Transverse colon (tissue), 4 donors: Measurements from ENCODE around the gene CLCNKA.

Source experiments
- EP300 ChIP-seq: sonication (generic); formaldehyde crosslinking; IDR thresholded peaks from one replicate; pipeline ENCODE4 v1.6.1; 2017; ENCODE audit warnings: antibody characterized with exemption, low read depth
- POLR2A ChIP-seq: fragments of 450-650 bp; IDR thresholded peaks from one replicate; pipeline ENCODE4 v1.6.1; 2016; ENCODE audit warnings: antibody characterized with exemption, mild to moderate bottlenecking, moderate library complexity
- POLR2AphosphoS5 ChIP-seq, 3 donors: sonication (generic); formaldehyde crosslinking; IDR thresholded peaks; one replicate each; pipeline ENCODE4 v1.6.1; 2016; ENCODE audit warnings: antibody characterized with exemption in 3 of 3
- TF ChIP-seq, protein P1 (sequence below), 5 experiments: fragments of 200-600 bp in 3 of 5; fragments of 450-650 bp in 2 of 5; sonication (generic) in 3 of 5; IDR thresholded peaks; 1 replicate in 2 of 5; 2 replicates in 3 of 5; pipeline ENCODE4 v1.5.1; 2016 to 2017; ENCODE audit warnings: antibody characterized with exemption in 5 of 5, inconsistent platforms in 3 of 5, mild to moderate bottlenecking in 2 of 5, moderate library complexity in 1 of 5

- TF ChIP-seq, protein P1, sequence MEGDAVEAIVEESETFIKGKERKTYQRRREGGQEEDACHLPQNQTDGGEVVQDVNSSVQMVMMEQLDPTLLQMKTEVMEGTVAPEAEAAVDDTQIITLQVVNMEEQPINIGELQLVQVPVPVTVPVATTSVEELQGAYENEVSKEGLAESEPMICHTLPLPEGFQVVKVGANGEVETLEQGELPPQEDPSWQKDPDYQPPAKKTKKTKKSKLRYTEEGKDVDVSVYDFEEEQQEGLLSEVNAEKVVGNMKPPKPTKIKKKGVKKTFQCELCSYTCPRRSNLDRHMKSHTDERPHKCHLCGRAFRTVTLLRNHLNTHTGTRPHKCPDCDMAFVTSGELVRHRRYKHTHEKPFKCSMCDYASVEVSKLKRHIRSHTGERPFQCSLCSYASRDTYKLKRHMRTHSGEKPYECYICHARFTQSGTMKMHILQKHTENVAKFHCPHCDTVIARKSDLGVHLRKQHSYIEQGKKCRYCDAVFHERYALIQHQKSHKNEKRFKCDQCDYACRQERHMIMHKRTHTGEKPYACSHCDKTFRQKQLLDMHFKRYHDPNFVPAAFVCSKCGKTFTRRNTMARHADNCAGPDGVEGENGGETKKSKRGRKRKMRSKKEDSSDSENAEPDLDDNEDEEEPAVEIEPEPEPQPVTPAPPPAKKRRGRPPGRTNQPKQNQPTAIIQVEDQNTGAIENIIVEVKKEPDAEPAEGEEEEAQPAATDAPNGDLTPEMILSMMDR (IDR thresholded peaks at IDR 0.05), result no peak
- TF ChIP-seq POLR2A (no peak), EP300 (no peak), POLR2AphosphoS5 (IDR thresholded peaks at IDR 0.05) (no peak)
These were observed 46.1 kb downstream of the CLCNKA start for GRCh38 chr1:16067933-16068332.
